Stimulated activated CD8-positive, alpha-beta memory T cell treated with anti-CD3 and anti-CD28 coated beads, Interleukin-7, amount 100 ng/mL, for 24 hours (primary cell): ENCODE data around the gene GGNBP2.

Experiments
- DNase-seq: peaks from one replicate; pipeline ENCODE4 v3.0.0-alpha.2; 2020; ENCODE audit warnings: low read depth

Gene GGNBP2

GRCh38 chr17:36575028-36575427 is 30.3 kb downstream of the GGNBP2 start:
- no peak for DNase-seq

DNA sequence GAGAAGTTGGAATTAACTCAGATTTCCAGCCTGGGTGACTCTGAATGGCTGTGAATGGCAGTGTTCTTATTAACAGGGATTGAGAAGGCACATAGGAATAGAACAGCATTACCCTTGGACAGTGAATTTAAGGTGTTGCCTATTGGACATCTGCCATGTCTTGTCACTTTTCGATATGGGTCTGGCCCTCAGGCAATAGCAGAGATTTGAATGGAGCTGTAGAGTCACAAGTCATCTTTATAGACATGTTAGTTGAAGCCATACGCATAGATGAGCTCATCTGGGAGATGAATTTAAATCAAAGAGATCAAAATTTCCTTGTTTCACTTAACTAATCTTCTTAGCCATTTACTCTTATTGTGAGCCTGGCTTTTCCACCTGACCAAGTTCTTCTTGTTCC is 32.1 kb downstream of the GGNBP2 start:
- no peak for DNase-seq

DNA sequence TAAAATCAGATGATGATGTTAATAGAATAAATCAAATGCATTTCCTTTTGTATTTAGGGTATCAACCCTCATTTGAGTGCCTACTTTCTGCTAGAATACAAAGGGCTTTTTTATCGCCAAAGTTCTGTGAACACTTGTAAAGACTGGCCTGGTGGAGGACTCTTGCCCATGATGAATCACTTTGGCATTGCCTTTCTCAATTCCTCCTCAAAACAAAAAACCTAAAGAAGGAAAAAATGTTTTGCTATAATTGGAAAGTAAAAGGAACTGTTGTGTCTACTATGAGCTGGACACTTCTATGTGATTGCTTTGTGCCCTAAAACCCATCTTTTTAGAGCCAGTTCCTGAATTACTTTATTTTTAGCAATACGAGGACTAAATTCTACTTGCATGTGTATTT is 34.0 kb downstream of the GGNBP2 start:
- no peak for DNase-seq

DNA sequence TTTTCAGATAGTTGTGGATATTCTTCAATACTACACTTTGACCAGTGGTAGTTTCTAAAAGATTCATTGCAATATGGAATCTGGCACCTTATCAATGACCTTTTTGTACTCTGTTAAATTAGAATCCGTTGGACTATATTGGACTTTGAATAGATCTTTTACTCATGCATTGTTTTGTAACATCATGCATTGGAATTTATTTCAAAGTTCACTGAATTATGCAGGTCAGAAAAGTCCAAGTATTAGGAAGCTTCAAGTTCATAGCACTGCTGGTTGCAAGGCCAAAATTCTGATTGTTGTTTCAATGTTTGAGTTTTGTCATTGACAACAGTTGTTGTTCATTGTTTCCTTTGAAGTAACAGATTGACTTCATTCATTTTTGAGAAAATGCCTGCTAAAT is 39.1 kb downstream of the GGNBP2 start:
- no peak for DNase-seq

- DNase-seq, result no peak
Observed at GRCh38 chr17:36586138-36586537, 41.4 kb downstream of the GGNBP2 start.

DNA sequence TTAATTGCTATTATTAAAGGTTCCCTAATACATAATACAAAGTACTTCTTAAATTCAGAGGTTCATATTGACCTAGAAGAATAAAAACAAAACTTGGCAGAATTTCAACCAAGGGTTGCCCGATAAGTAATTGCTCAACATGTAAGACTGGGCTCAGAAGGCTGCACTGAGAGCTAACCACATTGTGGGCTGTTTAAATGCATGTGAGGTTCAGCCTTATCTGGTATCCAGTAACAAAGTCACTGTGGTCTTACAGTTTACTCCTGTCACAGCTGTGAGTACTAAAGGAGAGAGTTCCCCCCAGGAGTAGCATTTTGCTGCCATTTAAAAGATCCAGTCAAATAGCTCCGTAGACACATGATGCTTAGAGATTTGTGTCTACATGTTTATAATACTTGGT is 45.4 kb downstream of the GGNBP2 start:
- no peak for DNase-seq

DNA sequence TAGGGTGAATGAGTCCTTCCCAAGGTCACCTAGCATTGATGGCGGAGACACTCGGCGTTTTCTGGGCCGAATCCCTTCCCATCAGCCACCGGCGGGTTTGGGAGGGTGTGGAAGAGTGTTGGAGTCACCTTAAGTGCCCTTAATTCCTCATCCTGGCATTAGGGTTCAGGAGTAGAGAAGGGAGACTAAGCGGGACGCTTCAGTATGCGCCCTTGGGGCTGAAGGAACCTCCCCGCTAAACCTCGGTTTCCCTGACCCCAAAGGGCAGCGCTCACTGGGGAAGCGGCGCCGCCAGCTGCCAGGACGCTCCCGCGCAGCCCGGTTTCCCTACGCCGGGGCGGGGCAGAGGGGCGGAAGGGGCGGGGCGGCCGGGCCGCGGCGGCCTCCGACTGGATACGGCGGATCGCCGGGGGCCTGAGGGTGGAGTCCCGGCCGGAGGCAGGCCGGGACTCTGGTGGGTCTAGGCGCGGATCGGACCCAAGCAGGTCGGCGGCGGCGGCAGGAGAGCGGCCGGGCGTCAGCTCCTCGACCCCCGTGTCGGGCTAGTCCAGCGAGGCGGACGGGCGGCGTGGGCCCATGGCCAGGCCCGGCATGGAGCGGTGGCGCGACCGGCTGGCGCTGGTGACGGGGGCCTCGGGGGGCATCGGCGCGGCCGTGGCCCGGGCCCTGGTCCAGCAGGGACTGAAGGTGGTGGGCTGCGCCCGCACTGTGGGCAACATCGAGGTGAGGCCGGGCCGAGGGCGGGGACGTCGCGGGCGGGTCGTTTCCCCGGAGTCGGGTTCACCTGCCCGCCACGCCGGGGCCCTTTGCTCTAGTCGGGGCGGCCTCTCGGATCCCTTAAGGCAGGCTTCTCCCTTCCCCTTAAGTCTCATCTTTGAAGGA is 47.0 kb downstream of the GGNBP2 start, which contains the start of gene DHRS11:
TSS of gene DHRS11 (plus strand) at position 446 of the 882 bp plus-strand sequence. CDS start at position 577, 131 bp downstream.
- DNase-seq, result peak; percentile 65

- no peak for DNase-seq
Observed at GRCh38 chr17:36592316-36592715, 47.6 kb downstream of the GGNBP2 start.

DNA sequence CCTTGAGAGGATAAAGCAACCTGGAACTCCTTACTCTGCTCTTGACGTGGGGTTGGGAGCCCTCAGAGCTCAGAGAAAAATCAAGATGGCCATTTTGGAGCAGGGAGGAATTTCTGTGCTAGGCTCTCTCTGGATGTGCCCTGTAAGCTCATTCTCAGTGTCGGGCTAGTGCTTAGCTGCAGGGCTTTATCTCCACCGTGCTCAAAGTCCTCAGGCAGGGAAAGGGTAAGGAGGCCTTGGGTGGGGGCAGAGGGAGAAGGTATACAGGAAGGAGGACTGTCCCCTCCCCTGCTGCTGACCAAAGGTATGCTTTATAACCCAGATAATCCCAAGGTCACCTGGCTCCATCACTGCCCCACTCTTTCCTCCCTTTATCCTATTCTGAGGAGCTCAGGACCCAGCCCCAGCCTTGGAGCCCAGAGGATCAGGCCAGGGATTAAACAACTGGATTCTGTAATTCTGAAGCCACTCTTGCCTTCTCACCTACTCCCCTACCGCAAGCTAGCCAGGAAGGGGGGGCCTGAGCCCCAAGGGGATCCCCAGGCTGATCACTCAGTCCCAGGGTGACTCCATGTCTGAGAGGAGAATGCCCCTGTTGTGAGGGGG is 48.1 kb downstream of the GGNBP2 start:
- DNase-seq, result no peak

- DNase-seq, result no peak
Observed at GRCh38 chr17:36593656-36594316, 49.1 kb downstream of the GGNBP2 start.

- no peak for DNase-seq
Observed at GRCh38 chr17:36594626-36595401, 50.1 kb downstream of the GGNBP2 start.

DNA sequence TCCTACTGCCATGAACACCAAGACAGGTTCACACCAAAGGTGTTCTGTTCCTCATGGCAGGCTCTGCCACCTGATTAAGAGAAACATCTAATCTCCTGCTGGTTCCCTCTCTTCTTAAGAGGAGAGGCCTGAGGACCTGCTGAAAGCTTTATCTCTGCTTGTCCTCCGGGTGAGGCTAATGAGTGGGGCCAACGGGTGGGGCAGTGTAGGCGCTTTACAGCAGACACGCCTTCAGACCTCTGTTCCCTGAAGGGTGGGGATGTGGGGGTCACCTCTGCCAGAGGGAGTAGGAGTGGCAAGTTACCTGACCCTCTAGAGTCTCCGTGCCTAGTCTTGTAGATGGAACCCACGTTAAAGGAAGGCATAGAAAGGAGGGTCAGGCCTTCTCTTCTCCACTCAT is 52.5 kb downstream of the GGNBP2 start:
- DNase-seq, result no peak

GRCh38 chr17:36597866-36598777 is 53.4 kb downstream of the GGNBP2 start:
- no peak for DNase-seq

- no peak for DNase-seq
Observed at GRCh38 chr17:36598951-36599401, 54.3 kb downstream of the GGNBP2 start.

- no peak for DNase-seq
Observed at GRCh38 chr17:36599546-36600250, 55.0 kb downstream of the GGNBP2 start.

DNA sequence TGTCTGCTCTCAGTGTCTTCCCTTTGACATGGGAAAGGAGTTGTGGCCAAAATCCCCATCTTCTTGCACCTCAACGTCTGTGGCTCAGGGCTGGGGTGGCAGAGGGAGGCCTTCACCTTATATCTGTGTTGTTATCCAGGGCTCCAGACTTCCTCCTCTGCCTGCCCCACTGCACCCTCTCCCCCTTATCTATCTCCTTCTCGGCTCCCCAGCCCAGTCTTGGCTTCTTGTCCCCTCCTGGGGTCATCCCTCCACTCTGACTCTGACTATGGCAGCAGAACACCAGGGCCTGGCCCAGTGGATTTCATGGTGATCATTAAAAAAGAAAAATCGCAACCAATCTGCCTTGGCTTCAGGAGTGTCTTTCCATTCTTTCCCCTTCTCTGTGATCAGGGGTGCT is 55.7 kb downstream of the GGNBP2 start:
- no peak for DNase-seq

- no peak for DNase-seq
Observed at GRCh38 chr17:36600936-36601302, 56.2 kb downstream of the GGNBP2 start.

- DNase-seq, result peak; percentile 87
Observed at GRCh38 chr17:36601303-36602029, 56.7 kb downstream of the GGNBP2 start, which contains the start of gene MRM1. Gene MRM1, plus strand, starts transcription at chr17:36601583. Its CDS starts 228 bp downstream, at chr17:36601811.

DNA sequence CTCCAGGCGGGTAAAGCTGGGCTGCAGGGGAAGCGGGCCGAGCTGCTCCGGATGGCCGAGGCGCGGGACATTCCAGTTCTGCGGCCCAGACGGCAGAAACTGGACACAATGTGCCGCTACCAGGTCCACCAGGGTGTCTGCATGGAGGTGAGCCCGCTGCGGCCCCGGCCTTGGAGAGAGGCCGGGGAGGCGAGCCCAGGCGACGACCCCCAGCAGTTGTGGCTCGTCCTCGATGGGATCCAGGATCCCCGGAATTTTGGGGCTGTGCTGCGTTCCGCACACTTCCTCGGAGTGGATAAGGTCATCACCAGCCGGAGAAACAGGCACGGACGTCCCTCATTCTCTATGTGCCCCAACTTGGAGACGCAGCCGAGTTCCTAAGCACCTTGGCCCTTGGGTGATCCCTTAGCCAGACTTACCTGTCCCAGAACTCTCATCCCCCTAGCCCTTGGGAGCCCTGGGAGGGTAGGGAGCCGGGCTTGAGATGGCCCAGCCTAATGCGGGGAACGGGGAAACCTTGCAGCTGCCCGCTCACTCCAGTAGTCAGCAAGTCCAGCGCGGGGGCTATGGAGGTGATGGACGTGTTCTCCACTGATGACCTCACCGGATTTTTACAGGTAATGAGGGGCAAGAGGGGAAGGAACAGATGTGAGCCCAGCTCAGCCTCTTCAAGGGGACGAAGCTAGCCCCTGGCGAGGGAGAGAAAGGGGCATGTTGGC is 57.5 kb downstream of the GGNBP2 start:
- no peak for DNase-seq
